ENCODE measurements around the gene ALS2CL. TPM values are rescaled to one million over a fixed set of nuclear protein-coding genes. Genes with fewer than 3 reads are reported as not detected.

ALS2CL gene
- total RNA-seq, 1 donor from 2014 or later: 32.5 TPM

GRCh38 chr3:46685446-46685845 lies 8.0 kb downstream of the ALS2CL start:
- intact Hi-C loops (cut with DNase I): no loop called here
- no peak for DNase-seq (ENCODE audit: low spot score)

DNA sequence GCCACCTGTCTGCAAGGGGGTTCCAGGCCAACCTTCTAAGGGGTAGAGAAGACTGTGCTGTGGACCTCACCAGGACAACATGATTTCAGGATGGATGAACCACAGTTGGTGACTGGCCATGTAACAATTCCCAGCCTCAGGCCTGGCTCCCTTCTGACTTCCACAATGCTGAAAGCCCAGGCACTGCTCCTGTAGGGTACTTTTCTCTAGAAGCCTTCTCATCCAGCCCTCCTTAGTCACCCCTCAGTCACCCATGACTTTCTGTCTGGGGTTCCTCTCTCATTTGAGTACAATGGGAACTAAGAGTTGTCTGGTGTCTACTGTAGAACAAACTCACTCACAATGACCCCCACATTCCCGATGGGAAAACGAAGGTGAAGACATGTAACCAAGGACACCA lies 8.6 kb downstream of the ALS2CL start:
- no peak for DNase-seq (ENCODE audit: low spot score)
- intact Hi-C loops (cut with DNase I): no loop called here

GRCh38 chr3:46682974-46683373 lies 10.5 kb downstream of the ALS2CL start:
- DNase-seq (ENCODE audit: low spot score): no peak
- intact Hi-C loops (cut with DNase I): no loop called here

- DNase-seq (ENCODE audit: low spot score): no peak
- intact Hi-C loops (cut with DNase I): no loop called here
Measured at GRCh38 chr3:46681856-46682540, 11.5 kb downstream of the ALS2CL start.

- intact Hi-C loops (cut with DNase I): no loop called here
- DNase-seq (ENCODE audit: low spot score): no peak
Measured at GRCh38 chr3:46681387-46681786, 12.1 kb downstream of the ALS2CL start.

DNA sequence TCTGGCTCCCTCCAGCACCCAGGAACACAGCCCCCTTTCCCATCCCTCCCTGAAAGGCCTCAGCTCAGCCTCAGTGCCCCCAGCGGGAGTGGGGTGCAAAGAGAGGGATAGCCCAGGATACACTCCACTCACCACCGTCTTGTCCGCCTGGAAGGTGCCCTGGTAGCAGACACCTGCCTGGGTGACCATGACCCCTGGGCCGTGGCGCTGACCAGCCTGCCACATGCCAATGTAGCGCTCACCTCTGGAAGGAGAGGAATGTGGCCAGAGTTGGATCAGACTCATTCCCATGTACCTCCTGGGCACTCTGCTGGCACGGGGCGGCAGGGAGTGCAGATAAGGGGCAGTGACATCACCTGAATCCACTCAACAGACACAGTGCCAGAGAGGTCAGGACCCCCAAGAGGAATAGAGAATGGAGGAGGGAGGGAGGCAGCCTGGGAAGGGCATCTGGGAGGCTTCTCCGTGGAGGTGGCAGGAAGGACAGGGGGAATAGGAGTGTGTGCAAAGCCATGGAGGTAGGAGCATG lies 13.1 kb downstream of the ALS2CL start:
- no peak for DNase-seq (ENCODE audit: low spot score)
- intact Hi-C loops (cut with DNase I): no loop called here

DNA sequence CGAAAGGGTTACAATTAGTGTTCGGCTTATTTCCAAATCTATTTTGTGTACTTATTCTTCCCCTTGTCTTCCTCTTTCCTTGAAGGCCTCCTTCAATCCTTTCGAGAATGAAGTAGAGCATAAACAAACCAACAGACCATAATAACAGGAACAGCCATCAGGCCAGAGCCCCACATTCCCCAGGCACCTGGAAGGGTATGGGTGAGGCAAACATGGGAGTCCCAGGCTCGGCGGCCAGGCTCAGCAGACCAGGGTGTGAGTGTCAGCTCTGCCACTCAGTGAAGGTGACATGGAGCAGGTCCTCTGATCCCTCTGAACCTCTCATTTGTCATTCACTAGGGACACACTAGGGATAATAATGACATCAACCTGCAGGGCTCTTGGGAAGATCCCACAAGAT lies 13.8 kb downstream of the ALS2CL start:
- no peak for DNase-seq (ENCODE audit: low spot score)
- intact Hi-C loops (cut with DNase I): no loop called here

GRCh38 chr3:46678280-46678679 lies 15.2 kb downstream of the ALS2CL start:
- intact Hi-C loops (cut with DNase I): no loop called here
- no peak for DNase-seq (ENCODE audit: low spot score)

DNA sequence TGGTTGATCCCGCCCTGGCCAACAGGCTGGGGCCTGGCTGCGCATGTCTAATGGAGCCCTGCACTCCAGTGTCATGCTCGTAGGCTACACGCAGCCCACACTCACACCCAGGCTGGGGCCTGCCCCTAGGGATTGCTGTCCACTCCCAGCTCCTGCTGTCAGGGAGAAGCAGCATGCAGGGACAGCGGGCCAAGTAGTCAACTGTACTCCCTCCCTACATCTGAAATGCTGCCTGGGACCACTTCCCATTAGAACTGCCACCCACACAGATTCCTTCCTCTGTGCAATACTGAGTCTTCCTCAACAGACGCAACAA lies 16.1 kb downstream of the ALS2CL start:
- DNase-seq (ENCODE audit: low spot score): no peak
- intact Hi-C loops (cut with DNase I): no loop called here

DNA sequence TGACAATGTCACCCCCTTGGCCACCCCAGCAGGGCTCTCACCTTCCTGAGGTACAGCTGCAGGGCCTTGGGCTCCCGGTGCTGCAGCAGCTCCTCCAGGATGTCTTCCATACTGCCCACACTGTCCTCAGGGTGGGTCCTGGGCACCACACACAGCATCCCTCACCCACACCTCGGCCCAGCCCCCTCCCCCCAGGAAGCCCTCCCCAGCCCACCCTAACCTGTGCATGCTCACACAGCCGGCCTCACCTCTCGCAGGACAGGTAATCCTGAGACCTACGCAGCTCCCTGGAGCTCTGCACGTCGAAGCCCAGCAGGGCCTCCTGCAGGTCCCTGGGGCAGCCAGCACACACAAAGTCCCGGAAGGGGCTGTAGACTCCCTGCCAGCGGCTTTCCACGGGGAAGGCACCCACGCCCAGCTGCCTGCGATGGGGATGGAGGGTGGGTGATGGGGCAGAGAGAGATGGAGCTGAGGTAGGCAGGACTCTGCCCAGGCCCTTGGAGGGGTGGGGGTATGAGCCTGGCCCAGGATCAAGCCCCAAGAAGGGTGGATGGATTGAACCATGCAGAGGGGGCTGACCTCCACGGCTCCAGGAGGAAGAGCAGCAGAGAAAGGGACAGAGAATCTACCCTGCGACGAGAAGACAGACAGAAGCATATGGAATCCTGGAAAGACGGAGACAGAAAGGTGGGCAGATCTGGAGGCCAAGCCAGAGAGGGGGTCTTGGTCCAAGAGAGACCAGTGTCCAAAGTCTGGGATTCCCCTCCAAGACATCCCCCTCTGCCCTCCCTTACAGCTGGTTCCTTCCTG lies 16.7 kb downstream of the ALS2CL start:
- no peak for DNase-seq (ENCODE audit: low spot score)
- intact Hi-C loops (cut with DNase I): no loop called here

- DNase-seq (ENCODE audit: low spot score): peak; percentile 69
- intact Hi-C loops (cut with DNase I): no loop called here
Measured at GRCh38 chr3:46675843-46676567, 17.5 kb downstream of the ALS2CL start.

GRCh38 chr3:46675426-46675825 lies 18.1 kb downstream of the ALS2CL start:
- intact Hi-C loops (cut with DNase I): no loop called here
- DNase-seq (ENCODE audit: low spot score): peak; percentile 66

- intact Hi-C loops (cut with DNase I): no loop called here
- peak; percentile 20 for DNase-seq (ENCODE audit: low spot score)
Measured at GRCh38 chr3:46674031-46674845, 19.2 kb downstream of the ALS2CL start.

DNA sequence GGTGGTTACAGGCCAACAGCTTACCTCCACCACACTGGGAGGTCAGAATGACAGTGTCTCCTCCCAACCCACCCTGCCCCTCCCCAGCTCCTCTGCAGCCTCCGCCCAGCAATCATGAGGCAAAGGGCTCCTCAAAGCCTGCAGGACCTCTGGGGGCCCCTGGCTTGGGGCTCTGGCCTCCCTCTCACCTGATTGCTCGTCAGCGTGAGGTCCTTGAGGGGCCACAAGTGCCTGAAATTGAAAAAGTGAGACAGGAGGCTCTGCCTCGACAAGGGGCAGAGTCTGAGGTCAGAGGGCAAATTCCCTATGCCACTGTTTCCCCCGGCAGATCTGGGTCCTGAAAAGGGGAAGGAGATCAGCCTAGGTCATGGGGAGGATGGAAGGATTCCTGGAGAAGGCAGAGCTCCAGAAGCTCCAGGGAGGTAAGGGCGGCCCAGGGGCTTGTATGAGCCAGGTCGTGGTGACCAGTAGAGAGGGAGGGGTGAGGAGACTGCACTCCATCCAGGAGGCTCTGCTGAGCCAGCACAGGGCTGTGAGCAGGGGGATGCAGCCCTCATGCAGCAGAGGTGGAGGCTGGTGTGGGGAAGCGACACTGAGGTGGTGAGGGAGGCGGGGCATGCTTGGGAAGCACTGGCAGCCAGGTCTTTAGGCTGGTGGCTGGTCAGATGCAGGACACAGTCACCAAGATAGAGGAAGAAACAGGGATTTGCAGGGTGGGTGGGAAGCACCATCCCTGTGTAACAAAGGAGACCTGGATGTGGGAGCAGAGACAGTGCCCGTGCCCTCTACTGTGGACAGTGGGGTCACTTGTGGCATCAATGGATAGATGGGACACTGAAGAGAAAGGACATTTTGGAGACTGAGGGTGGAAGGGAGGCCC lies 20.1 kb downstream of the ALS2CL start:
- DNase-seq (ENCODE audit: low spot score): peak; percentile 63
- intact Hi-C loops (cut with DNase I): no loop called here

GRCh38 chr3:46672349-46672695 lies 21.2 kb downstream of the ALS2CL start:
- DNase-seq (ENCODE audit: low spot score): peak; percentile 60
- intact Hi-C loops (cut with DNase I): no loop called here

DNA sequence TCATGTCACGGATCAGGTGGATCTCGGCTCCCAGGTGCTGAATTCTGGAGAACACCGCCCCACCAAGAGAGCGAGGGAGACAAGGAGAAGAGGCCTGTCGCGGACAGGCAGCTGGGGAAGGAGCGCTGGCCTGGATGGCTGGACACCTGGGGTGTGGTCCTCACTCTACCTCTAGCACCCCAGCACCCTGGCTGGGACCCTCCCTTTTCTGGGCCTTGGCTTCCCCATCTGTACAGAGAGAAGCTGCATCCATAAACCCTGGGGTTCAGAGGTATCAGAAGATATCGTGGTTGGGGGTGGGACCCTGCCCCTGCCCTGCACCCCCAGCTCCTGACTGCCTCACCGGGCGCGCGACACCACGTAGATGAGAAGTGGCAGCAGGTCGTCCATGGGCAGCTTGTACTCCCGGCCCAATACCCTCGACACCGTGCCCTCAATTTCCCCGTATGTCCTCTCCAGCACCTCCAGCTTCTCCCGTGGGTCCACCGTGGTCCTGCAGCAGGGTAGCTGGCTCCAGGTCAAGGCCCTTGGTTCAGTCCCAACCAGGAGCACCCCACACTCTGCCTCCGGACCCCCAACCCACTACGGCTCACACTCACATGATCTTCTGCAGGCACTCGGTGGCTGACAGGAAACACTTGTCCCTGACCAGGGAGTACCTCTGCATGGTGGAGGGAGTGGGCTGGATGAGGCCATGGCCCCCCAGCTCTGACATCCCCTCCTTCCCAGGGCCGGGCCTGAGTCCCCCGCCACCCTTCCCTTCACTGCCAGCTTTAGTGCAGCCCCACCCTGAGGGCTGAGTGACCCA lies 21.7 kb downstream of the ALS2CL start:
- intact Hi-C loops (cut with DNase I): no loop called here
- peak; percentile 69 for DNase-seq (ENCODE audit: low spot score)

- DNase-seq (ENCODE audit: low spot score): peak; percentile 66
- intact Hi-C loops (cut with DNase I): no loop called here
Measured at GRCh38 chr3:46670891-46671427, 22.5 kb downstream of the ALS2CL start.

Measured in cardiac septum (tissue), 1 donor.